Stimulated activated CD4-positive, alpha-beta T cell treated with anti-CD3 and anti-CD28 coated beads, Interleukin-12 subunit alpha, Interleukin-12 subunit beta, amount 100 ng/mL, for 48 hours (primary cell): ENCODE data around the gene ARMH3.
"Not testable (repeated sequence)": the region's sequence is repeated elsewhere in the genome, so short reads cannot be mapped to it uniquely, and the experiment has no call there.

Experiments used
- DNase-seq, 3 donors: peaks; one replicate each; pipeline ENCODE4 v3.0.0-alpha.2; 2020; ENCODE audit warnings: low read depth in 2 of 3, low spot score in 1 of 3

Gene ARMH3

DNA sequence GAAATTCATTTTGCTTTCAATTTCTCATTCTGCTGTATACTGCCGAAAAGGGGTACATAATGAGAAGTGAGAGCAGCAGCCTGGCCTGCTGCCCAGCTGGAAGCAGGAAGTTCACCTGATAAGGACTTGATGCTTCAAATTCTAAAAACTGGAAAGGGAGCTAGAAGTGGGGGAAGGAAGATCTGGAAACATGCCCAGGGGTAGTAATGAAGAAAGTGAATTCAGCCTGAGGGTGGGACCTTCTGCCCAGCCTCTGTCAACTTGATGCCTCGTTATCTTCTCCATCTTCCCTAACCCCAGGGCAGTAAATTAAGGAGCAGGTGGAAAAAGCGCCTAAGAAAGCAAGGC, 69.4 kb downstream of the ARMH3 start:
- DNase-seq, result no peak

DNA sequence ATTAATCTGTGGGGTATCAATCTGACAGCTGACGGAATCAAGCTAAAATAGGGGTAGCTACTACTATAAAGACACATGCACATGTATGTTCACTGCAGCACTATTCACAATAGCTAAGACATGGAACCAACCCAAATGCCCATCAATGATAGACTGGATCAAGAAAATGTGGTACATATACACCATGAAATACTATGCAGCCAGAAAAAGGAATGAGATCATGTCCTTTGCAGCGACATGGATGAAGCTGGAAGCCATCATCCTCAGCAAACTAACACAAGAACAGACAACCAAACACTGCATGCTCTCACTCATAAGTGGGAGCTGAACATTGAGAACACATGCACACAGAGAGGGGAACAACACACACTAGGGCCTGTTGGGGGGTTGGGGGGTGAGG, 75.3 kb downstream of the ARMH3 start:
- DNase-seq, result not testable (repeated sequence)

DNA sequence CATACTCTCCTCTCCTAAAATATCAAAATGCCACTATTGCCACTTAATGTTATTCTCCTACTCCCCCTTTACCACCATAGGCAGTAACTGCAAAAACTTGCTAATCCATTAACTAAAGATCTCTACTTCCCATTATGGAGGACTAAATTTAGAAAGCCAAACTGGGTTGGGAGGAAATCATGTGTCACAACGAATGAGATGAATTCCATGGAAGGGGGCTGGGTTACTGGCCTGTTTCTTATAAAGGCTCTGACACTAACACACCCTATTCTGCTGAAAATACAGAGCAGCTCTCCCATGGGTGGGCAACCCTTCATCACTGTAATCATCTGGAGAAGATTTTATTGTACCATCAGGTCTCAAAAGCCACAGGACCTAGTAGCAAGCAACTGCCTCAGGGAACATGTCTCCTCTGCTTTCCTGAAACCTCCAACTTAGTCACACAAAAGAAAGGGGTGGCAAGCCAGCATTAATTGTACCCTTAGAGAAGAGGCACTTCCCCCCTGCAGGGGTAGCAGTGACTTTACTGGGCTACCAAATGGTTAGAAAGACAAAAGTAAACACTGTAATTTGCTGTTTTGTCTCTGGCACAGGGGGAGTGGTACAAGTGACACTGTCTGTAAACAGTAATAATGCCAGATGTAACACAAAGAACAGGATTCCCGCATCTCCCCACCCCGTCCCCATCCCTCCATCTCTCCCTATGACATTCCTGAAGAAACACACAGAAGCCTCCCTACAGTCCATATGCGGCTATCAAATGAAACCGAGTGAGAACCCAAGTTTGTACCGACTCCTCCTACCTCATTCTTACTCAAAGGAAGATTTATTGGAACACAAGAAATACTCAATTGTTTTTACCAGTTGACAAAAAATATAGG, 81.6 kb downstream of the ARMH3 start:
- DNase-seq, result no peak

DNA sequence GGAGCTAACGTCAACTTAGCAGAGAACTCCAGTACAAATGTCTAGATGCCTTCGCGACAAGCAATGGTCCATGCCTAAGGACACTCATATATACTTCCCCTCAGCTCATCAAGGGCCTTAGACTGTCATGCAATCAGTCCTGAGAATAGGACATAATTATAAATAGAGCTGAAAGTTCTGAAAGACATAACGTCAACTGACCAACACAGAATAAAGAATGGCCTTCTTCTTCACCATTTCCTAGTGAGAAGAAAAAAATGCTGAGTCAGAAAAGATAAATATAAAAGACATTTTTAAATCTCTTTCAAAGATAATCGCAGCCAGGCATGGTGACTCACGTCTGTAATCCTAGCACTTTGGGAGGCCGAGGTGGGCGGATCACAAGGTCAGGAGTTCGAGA, 83.2 kb downstream of the ARMH3 start:
- DNase-seq, result no peak

DNA sequence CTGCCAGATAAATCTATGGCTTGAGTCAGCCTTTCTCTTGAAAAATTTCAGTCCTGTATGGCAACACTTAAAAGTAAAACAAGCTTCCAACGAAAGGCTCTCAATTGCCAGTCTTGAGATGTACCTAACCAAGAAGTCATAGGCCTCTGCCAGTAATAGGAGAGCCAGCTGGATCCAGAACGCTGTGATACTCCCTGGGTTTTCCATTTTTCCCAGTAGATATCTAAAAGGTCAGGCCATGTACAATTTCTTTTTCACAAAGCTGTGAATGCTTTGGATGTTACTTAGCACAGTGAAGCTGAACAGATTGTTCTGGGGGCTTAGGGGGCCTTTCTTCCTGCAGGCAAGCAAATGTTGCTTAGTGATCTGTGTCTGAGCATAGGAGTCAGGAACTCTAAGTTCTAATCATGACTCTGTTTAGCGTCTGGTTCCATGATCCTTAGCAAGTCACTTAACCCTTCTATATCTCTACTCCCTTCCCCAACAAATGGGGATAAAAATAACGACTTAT, 86.5 kb downstream of the ARMH3 start:
- no peak for DNase-seq

DNA sequence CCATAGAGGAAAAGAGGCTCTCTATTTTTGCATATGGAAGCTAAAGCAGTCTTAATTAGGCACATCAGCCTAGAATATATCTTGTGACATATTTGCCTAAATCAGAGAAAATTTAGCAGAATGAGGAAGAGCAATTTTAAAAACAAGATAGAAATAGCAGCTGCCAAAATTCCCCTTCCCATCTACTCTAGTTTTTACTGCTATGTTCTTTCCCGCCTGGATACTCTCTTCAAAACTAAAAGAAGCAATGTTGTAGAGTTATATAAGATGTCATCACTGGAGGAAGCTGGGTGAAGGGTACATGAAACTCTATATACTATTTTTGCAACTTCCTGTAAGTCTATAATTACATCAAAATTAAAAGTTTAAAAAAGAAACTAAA, 87.0 kb downstream of the ARMH3 start:
- DNase-seq, result no peak

DNA sequence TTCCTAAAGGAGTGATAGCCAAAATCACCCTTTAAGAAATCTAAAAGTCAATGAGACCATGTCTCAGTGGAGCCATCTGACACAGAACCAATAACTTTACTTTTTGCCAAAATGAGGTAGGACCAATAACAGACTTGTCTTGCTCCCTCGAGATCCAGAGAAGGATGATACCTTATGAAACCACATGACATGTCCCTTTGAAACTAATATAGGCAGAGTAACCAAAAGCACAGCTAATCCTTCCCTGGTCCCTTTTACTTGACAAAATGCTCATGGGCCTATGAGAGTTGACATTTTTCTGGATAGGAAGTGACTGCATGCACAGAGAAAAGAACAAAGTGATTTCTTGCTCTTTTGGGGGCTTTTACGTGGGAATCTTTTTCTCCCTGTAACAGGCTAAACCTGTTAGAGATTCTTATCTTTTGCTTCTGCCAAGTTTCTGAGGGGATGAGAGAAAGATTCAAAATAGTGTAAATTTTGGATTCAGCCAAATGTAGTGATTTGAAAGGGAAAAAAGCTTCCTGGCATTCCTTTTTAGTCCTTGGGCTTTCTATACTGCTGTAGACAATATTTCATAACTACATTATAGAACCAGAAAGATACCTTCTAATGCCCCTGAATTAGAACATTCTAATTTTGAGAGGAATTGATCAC, 87.6 kb downstream of the ARMH3 start:
- DNase-seq, result no peak

DNA sequence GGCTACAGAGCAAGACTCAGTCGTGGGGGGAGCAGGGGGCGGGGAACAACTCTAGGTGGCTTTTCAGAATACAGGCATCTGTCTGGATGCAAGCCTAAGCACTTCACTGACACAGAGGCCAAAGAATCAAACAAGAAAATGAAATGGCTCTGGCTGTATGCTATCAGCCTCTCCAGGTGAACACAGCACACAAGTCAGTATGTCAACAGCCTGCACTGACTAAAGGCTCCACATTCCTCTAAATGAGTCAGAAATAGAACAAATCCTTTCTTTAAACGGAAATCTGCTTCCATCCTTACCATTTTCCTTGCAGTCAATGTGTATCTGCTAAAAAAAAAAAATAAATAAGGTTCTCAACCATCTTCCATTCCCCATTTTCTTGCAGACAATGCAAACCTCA, 88.3 kb downstream of the ARMH3 start:
- DNase-seq, result no peak

DNA sequence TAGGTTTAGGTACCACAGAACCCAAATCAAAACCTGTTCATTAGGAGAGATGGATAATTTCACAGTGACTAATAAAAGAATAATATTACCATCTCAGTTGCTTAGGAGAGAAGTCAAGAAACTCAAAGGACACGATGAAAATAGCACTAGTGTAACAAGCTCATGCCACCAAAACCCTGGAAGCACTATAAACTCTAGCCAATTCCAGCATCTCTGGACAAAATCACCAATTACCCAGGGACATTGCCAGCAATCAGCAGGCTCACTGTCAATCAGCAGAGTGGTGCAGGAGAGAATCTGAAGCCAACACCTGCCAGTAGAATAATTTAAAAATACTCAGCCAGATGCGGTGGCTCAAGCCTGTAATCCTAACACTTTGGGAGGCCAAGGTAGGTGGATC, 88.9 kb downstream of the ARMH3 start:
- DNase-seq, result no peak

DNA sequence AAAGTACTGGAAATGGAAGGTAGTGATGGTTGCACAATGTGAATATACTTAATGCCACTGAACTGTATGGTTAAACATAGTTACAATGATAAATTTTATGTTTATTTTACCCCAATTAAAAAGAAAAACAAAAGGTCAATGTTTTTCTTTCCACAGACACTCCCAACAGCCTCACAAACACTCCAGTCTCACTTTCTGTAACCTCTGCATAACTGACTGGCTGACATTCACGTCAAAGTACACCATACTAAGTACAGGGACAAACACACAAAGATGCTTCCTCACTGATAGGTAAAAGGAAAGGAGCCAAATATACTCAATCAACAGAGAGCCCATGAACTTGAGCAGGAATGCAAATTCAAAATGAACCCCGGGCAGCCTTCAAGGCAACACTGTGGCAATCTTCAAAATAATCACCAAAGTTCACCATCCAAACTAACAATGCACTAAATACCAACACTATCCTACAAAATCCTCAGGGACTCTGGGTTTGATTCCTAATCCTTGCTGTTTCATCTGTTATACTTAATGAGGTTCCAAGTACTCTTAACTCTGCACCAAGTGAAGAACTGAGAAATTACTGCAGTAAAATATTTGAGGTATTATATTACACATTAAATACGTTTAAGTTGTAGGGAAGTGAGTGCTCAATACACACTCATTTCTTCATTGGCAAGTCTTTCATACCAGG, 90.8 kb downstream of the ARMH3 start:
- DNase-seq, result no peak

DNA sequence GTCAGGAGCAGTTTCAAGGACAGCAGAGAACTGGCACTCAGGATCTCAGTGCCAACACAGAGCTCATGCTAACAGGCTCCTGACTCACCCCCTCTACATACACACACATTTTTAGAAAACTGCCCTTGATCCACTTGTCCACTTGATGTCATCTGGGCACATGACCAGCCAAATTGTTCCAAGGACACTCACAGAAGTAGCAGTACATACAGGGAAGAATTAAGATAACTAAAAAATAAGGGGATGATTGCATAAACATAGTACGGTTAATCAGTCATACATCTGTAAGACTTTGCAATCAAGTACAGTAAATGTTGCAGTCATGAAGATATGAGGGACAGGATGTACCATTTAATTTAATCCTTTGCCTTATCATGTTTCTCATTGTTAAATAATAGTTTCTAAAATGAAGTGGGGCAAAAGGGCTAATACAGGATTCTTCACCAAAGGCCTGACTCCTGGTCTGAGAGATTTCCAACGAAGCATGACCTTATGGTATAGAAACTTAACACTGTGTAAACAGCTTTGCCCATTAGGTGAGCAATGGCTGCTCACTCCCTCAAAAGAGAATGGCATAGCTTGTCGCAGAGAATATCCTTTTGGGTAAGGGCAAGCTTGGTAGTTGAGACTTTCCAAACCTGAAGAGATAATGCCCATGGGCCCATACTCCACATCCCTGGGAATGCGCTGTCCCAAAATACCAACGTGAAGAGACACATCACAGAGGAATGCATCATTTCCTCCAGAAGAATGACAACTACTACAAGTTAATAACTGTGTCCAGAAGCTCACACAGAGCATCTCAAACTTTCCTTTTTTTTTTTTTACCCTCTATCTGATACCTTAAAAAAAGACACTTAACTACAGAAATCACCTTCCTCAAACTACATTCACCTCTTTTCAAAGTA, 94.1 kb downstream of the ARMH3 start:
- DNase-seq, result no peak

DNA sequence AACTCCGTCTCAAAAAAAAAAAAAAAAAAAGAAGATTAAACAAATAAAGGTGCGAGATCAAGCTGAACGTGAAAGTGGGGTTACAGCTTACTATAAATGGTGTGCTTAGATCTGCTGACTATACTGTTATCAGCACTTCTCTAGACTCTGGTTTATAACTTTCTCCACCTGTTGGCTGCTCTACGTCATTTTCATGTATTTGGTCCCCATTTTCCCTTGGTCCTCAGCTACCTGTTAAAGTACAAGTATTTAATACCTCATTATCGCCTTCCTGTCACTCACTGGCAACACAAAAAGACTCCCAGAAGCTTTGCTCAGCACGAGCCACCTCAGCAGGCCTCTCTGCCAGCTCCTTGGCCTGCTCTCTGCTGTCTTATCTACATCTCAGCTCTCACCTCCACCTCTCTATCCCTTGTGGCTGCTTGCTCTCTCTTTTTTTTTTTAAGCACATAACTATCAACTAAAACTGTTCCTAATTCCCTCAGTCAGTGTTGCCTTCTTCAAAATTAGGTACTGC, 95.0 kb downstream of the ARMH3 start:
- DNase-seq, result no peak

DNA sequence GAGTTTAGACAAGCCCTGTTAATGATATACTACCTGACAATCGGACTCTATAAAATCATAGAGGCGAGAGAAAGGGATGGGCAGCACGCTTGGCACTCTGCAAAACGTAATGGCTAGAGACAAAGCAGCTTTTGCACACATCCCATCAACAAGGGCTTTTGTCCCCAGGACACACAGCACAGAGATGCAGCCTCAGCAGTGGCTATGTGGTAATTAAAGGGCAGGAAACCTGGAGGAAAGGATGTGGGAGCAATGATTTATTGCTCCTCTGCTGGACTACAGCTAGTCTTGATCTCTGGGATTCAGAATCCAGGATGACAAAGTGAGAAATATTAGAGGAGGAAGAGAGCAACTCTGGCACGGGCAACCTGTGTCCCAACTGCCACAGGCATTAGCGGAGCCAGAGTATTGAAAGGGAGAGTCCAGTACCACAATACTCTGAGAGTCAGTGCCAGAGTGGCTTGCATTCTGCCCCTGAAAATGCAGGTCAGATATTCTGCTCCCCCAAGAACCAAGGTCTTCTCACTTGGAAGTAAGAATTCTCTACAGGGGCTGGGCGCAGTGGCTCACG, 96.5 kb downstream of the ARMH3 start:
- DNase-seq, result no peak

DNA sequence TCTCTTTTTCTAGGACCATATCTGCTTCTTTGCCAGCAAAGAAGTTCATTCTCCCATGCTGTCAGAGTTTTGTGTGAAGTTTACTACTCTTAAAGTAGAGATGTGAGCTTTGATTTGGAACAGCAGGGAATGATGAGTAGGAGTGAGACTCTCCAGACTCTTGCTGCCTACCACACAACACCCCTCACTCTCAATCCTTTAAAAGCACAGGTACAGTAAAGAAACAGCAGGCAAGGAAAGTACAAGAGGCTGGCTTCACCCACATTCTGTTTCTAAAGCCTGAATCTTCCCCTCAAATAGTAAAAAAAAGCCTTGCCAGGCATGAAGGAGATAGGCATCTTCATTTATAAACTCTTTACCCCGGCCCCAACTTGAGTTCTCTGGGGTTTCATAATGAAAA, 97.3 kb downstream of the ARMH3 start:
- no peak for DNase-seq

DNA sequence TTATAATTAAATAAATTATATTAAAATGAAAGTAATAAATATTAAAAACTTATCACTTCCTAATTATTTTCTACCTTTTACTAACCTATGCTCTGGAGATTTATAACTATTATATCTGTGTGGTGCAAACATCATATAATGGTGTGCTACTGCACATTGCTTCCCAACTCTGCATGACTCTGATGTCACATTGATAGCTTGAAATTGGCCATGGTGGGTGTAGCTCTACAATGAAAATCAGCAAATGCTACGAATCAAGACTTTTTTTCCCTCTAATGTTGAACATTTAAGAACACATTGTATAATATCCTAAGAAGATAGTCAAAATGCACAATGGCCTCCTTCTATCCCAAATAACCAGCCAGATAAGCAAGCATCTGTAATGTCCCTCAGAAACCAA, 99.1 kb downstream of the ARMH3 start:
- DNase-seq, result no peak

DNA sequence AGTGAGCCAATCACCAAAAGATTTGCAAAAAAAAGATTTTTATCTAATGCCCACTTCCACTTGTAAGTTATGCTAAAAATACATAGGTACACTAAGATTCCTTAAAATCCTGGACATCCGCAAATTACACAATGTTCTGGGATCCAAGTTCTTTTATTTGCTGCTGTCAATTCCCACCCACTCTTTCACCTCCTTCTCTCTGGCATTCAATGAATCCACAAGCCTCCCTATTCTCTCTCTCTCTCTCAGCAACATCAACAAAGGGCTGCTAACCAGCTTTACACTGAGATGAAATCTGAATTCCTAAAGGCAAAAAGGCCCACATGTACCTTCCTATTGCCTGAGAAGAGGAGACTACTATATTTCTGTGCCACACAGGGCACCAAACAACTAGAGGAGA, 99.9 kb downstream of the ARMH3 start:
- DNase-seq, result no peak

DNA sequence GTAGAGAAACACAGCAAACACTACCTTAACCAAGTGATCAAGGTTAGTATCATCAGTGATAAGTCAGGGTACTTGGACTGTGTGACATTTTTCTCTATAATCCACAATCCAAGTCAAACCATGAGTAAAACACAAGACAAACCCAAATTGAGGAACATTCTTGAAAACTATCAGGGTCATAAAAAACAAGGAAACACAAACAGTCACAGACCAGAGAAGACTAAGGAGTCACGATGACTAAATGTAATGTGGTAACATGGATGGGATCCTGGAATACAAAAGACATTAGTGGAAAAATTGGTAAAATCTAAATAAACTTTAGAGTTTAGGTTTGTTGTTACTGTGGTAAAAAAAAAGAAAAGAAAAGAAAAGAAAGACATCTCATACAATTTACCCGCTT, 103.8 kb downstream of the ARMH3 start:
- no peak for DNase-seq

DNA sequence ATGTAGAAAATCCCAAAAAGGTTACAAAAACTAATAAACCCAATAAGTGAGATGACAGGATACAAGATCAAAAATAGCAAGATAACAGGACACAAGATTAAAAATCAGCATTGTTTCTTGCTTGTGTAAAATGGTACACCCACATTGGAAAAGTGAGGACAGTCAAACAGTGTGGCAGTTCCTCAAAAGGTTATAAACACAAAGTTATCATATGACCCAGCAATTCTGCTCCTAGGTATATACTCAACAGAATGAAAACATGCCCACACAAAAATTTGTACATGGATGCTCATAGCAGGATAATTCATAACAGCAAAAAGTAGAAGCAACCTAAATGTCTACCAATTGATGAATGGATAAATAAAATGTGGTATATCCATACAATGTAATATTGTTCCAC, 105.8 kb downstream of the ARMH3 start:
- DNase-seq, result no peak

DNA sequence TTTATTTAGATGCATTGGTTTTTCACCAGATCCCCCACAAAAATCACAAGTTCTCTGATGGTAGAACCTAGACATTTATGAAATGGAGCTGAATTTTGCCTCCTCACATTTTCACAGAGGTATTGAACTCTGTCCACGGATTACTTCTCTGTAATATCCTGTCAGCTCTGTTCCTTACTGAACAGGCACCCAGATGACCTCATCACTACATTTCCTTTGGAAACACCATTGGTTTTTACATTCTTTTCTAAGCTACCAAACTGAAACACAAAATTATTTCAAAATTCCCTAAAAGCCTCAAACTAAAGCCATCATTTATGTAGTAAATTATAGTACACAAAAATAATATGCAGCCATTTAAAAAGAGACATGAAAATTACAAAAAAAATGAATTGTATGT, 114.1 kb downstream of the ARMH3 start:
- DNase-seq, result no peak

DNA sequence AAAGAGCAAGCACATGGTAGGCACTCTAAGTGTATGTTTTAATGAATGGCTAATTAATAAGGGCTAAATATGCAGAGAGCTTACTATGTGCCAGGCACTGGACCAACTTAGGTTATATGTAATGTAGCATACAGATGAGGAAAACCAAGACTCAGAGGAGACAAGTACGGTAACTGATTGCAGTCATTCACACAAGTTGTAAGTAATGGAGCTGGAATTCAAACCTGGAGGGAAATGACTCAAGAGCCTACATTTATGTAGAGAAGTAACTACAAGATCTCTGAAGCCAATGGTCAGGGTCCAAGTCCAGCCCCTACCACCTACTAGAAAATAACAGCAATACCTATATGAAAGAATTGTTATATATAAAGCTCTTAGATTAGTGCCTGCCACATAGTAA, 115.1 kb downstream of the ARMH3 start:
- DNase-seq, result no peak

DNA sequence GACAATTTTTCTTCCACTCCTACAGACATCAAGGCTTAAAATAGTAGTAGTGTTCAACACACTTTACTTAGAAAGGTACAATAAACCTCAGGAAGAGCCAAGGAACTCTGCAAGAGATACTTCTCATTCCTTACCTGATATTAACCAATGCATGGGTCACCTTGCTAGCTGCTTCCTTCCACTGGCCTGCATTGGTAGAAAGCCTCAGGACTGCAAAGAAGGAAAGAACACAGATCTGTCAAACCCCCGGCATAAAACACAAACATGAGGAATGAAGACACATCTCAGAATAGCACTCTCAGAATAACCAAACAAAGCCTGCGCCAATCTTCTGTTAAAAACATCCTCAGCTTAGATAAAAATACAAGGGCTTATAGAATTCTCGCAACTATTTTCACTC, 116.2 kb downstream of the ARMH3 start:
- no peak for DNase-seq
